Measurements from ENCODE around the gene IRAK1. TPM values are rescaled to one million over a fixed set of nuclear protein-coding genes. Genes with fewer than 3 reads are reported as not detected.

The IRAK1 gene
- total and polyA plus RNA-seq, 9 of the 15 experiments (the other 6 are each of a cell fraction or from before 2014, with no cell fraction given) = 11.6 to 261 (median 91.6) TPM

DNA sequence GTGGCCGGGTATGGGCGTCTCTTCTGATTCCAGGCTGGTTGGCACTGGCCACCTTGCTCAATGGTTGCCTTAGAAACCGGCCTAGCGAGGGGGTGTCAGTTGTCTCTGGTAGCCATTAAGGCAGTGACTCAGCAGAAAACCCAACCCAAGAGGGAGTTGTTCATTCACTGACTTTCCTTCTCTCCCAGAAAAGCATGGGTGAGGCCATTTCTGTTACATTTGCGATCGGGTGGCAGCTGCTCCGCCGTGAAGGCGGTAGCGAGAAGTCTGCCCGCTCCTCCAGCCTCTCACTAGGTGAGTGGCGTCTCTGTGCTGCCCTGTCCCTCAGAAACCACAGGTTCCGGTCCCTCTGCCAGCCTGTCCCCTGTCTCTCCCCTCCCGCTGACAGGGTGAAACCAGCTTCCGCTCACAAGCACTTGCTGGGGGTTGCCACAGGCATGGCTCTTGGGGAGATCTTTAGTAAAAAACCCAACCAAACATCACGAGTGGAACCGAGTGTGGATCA, 17.4 kb downstream of the IRAK1 start (continued):
- TF ChIP-seq, protein P1, sequence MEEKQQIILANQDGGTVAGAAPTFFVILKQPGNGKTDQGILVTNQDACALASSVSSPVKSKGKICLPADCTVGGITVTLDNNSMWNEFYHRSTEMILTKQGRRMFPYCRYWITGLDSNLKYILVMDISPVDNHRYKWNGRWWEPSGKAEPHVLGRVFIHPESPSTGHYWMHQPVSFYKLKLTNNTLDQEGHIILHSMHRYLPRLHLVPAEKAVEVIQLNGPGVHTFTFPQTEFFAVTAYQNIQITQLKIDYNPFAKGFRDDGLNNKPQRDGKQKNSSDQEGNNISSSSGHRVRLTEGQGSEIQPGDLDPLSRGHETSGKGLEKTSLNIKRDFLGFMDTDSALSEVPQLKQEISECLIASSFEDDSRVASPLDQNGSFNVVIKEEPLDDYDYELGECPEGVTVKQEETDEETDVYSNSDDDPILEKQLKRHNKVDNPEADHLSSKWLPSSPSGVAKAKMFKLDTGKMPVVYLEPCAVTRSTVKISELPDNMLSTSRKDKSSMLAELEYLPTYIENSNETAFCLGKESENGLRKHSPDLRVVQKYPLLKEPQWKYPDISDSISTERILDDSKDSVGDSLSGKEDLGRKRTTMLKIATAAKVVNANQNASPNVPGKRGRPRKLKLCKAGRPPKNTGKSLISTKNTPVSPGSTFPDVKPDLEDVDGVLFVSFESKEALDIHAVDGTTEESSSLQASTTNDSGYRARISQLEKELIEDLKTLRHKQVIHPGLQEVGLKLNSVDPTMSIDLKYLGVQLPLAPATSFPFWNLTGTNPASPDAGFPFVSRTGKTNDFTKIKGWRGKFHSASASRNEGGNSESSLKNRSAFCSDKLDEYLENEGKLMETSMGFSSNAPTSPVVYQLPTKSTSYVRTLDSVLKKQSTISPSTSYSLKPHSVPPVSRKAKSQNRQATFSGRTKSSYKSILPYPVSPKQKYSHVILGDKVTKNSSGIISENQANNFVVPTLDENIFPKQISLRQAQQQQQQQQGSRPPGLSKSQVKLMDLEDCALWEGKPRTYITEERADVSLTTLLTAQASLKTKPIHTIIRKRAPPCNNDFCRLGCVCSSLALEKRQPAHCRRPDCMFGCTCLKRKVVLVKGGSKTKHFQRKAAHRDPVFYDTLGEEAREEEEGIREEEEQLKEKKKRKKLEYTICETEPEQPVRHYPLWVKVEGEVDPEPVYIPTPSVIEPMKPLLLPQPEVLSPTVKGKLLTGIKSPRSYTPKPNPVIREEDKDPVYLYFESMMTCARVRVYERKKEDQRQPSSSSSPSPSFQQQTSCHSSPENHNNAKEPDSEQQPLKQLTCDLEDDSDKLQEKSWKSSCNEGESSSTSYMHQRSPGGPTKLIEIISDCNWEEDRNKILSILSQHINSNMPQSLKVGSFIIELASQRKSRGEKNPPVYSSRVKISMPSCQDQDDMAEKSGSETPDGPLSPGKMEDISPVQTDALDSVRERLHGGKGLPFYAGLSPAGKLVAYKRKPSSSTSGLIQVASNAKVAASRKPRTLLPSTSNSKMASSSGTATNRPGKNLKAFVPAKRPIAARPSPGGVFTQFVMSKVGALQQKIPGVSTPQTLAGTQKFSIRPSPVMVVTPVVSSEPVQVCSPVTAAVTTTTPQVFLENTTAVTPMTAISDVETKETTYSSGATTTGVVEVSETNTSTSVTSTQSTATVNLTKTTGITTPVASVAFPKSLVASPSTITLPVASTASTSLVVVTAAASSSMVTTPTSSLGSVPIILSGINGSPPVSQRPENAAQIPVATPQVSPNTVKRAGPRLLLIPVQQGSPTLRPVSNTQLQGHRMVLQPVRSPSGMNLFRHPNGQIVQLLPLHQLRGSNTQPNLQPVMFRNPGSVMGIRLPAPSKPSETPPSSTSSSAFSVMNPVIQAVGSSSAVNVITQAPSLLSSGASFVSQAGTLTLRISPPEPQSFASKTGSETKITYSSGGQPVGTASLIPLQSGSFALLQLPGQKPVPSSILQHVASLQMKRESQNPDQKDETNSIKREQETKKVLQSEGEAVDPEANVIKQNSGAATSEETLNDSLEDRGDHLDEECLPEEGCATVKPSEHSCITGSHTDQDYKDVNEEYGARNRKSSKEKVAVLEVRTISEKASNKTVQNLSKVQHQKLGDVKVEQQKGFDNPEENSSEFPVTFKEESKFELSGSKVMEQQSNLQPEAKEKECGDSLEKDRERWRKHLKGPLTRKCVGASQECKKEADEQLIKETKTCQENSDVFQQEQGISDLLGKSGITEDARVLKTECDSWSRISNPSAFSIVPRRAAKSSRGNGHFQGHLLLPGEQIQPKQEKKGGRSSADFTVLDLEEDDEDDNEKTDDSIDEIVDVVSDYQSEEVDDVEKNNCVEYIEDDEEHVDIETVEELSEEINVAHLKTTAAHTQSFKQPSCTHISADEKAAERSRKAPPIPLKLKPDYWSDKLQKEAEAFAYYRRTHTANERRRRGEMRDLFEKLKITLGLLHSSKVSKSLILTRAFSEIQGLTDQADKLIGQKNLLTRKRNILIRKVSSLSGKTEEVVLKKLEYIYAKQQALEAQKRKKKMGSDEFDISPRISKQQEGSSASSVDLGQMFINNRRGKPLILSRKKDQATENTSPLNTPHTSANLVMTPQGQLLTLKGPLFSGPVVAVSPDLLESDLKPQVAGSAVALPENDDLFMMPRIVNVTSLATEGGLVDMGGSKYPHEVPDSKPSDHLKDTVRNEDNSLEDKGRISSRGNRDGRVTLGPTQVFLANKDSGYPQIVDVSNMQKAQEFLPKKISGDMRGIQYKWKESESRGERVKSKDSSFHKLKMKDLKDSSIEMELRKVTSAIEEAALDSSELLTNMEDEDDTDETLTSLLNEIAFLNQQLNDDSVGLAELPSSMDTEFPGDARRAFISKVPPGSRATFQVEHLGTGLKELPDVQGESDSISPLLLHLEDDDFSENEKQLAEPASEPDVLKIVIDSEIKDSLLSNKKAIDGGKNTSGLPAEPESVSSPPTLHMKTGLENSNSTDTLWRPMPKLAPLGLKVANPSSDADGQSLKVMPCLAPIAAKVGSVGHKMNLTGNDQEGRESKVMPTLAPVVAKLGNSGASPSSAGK (IDR thresholded peaks at IDR 0.05) = no peak
- TF ChIP-seq LEF1 (IDR thresholded peaks at IDR 0.05) = no peak
- peak; percentile 82 for TF ChIP-seq GTF2A2 (tag; IDR thresholded peaks at IDR 0.05)
- no peak for TF ChIP-seq ZMIZ1 (IDR thresholded peaks at IDR 0.05; ENCODE audit: low read depth in 2 of 2, low read length in 2 of 2)
- TF ChIP-seq ATF2 (CRISPR knock-in tag; IDR thresholded peaks at IDR 0.05) = no peak
- TF ChIP-seq PTRF (tag; IDR thresholded peaks at IDR 0.05) = peak; percentile 90
- TF ChIP-seq PHF20 (IDR thresholded peaks at IDR 0.05; ENCODE audit: partially characterized antibody) = no peak
- no peak for TF ChIP-seq CHD2 (IDR thresholded peaks at IDR 0.05; ENCODE audit: low read depth, low read length)
- peak; percentile 69; the same call in 1 of the 2 replicates for TF ChIP-seq DIDO1 (tag; IDR thresholded peaks at IDR 0.05; ENCODE audit: low read depth)
- TF ChIP-seq PCBP1 (IDR thresholded peaks at IDR 0.05; ENCODE audit: low read depth, low read length, poor library complexity, severe bottlenecking) = no peak
- no peak for TF ChIP-seq ZBTB1 (CRISPR knock-in tag; IDR thresholded peaks at IDR 0.05; ENCODE audit: borderline replicate concordance, low read depth)
- no peak for TF ChIP-seq ZBTB8A (IDR thresholded peaks at IDR 0.05; ENCODE audit: partially characterized antibody)
